Measurements from ENCODE around the gene GPR3.

GPR3 gene

GRCh38 chr1:27392096-27392777 lies at the start of gene GPR3:
Gene GPR3, plus strand, starts transcription at chr1:27392622. Its CDS starts 1,177 bp downstream, at chr1:27393799.
- DNase-seq (ENCODE audit: low read depth), result peak; percentile 83

DNA sequence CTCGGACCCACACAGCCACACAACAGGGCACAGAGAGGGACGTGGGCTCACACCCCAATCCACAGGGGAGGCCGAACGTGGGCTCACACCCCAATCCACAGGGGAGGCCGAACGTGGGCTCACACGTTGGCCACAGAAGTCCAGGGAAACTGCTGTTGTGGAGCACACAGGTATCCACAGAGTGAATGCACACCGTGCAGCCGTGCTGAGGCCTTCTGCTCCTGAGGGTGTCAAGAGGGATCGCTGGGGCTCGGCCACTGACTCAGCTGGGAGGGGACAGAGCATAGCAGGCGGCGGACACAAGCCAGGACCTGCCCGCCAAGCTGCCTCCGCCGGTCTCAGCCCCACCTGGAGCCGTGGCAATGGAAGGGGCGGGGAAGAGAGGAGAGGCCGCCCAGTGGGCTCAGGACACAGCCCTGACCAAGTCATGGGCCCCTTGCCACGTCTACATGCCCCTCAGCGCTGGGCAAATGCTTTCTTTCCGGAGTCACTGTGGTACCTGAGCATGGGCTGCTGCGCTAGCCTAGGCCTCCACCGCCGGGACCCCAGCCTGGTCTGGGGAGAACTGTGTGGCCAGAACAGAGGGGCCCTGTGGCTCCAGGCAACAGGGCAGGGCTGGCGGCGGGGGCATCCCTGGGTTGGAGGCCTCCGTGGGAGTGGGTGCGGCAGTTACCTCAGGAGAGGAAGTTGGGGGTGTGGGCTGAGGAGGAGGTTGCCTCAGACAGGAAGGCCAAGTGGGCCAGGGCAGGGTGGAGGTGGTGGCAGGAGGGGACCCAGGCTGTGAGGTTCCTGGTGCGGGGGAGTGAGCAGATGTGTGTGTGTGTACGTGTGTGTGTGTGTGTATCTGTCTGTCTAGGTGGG lies 49.4 kb upstream of the GPR3 start:
- no peak for DNase-seq (ENCODE audit: low read depth)

GRCh38 chr1:27343639-27344025 lies 48.8 kb upstream of the GPR3 start:
- no peak for DNase-seq (ENCODE audit: low read depth)

- DNase-seq (ENCODE audit: low read depth), result no peak
Observed at GRCh38 chr1:27345272-27345671, 47.1 kb upstream of the GPR3 start.

DNA sequence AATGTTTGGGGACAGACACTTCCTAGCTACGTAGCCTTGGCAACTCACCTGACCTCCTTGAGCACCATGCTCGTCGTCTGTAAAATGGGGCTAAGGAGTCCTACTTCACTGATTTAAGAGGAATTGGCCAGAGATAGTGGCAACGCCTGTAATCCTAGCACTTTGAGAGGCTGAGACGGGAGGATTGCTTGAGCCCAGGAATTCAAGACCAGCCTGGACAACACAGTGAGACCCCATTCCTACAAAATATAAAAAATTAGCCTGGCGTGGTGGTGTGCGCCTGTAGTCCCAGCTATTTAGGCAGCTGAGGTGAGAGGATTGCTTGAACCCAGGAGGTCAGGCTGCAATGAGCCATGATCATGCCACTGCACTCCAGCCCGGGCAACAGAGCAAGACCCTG lies 46.1 kb upstream of the GPR3 start:
- DNase-seq (ENCODE audit: low read depth), result no peak

GRCh38 chr1:27346991-27347624 lies 45.3 kb upstream of the GPR3 start:
- no peak for DNase-seq (ENCODE audit: low read depth)

DNA sequence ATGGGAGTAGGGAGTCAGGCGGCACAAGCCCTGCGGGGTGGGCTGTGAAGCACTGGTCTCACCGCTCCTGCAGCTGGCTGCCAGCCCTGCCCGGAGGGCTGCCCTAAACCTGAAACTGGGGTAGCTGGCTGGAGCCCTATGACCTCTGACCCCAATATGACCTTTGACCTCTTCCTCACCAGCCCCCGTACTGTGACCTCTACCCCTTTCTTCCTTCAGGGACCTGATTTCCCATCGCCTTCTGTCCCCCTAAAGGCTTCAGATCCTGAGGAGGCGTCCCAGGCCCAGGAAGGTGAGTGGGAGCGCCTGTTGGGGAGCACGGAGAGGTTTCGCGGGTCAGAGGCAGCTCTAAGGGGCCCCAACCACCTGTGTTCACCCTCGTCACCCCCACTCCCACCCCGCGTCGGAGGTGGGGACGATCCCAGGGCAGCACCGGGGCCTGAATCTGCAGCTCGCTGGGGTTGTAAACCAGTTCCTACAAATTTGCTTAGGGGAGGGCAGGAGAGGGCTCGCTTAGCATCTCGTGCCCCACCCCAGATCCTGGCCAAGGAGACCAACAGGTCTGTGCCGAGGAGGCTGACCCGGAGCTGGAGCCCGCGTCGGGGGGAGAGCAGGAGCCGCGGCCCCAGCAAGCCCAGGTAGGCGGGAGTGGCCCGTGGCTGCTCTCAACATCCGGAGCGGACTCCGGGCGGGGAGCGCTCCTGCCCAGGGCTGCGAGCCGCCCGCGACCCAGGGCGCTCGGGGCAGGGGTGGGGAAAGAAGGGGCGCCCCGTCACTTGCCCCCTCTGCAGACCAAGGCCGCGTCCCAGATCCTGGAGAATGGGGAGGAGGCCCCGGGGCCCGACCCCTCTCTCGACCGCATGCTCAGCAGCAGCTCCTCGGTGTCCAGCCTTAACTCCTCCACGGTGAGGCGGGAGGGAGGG lies 43.3 kb upstream of the GPR3 start:
- no peak for DNase-seq (ENCODE audit: low read depth)

DNA sequence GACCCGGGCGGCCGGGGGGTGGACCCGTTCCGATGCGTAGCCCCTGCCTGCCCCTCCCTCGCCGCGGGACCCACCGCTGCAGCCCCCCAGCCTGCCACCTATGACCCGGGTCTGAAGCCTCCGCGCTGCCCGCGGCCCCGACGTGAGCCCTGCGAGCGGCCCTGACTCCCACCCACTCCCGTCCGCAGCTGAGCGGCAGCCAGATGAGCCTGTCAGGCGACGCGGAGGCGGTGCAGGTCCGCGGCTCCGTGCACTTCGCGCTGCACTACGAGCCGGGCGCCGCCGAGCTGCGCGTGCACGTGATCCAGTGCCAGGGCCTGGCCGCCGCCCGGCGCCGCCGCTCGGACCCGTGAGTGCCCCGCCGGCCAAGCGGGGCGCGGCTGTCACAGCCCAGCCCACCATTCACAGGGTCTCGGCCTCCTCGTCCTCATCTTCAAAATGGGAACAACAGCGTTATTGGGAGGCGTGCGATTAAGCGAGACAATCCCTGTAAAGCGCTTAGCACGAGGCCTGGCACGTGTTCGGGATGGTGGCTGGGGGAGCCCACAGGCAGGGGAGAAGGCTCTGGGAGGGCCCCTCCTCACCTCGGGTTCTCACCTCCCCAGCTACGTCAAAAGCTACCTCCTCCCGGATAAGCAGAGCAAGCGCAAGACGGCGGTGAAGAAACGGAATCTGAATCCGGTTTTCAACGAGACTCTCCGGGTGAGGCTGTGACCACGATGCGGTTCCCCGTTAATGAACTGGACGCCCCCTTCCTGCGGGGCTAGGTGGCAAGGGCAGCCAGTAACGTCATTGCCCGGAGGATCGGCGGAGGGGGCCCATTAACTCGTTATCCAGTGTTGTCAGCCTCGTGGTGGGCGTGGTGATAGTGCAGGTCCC lies 42.4 kb upstream of the GPR3 start:
- peak; percentile 70 for DNase-seq (ENCODE audit: low read depth)

GRCh38 chr1:27350663-27351540 lies 41.5 kb upstream of the GPR3 start:
- DNase-seq (ENCODE audit: low read depth), result peak; percentile 21

DNA sequence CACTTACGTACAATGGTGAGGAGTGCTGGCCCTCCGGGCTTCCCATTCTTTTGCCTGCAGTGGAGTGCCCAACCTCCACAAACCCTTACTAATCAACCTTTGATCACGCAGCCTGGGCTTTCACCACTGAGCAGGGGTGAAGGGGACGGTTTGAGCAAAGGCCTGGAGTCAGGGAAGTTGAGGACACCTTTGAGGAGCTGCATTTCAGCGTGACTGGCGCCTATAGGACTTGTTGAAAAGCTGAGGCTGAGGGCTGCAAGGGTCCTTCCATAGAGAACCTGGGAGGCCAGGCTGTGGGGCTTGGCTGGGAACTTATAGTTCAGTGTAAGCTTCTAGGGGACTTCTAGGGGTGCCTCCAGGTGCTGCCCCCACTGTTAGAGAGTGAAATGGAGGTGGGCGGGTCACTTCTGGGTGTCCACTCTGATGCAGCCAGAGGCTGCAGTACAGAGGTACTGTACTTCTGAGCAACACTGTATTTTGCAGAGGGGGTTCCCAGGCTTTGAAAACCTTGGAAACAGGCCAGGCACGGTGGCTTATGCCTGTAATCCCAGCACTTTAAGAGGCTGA lies 40.8 kb upstream of the GPR3 start:
- DNase-seq (ENCODE audit: low read depth), result no peak

GRCh38 chr1:27353166-27353565 lies 39.3 kb upstream of the GPR3 start:
- DNase-seq (ENCODE audit: low read depth), result no peak

GRCh38 chr1:27353629-27354028 lies 38.8 kb upstream of the GPR3 start:
- DNase-seq (ENCODE audit: low read depth), result no peak

DNA sequence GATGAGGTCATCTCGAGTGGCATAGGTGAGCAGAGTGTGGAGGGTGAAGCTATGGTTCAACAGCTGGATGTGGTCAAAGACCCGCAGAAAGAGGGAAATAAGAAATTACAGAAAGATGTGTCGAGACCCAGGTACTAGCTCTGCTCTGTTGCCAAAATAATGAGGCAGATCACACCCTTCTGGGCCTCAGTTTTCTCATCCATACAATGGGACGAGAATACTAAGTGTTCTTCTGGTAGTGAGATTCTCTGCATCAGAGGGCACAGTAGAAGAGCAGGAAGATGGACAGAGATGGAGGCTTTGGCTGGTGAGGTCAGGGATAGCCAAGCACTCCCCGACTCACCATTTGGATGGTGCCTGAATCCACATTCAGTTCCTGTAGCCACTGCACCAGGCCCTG lies 36.7 kb upstream of the GPR3 start:
- DNase-seq (ENCODE audit: low read depth), result no peak

DNA sequence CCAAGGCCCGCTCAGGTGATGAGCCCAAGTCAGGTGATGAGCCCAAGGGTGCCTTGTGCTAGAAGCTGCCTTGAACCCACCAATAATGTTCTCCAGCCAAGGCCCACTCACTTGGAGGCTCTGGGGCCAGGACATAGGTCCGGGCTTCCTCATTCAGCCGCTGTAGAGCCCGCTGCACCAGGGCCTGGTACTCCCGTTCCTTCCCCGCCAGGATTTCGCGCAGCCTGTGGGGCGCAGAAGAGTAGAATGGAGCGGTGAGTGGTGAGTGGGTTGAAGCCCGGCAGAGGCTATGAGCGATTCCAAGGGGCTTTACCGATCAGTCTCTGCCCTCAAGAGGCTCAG lies 36.2 kb upstream of the GPR3 start:
- no peak for DNase-seq (ENCODE audit: low read depth)

- peak; percentile 27 for DNase-seq (ENCODE audit: low read depth)
Observed at GRCh38 chr1:27356619-27357280, 35.7 kb upstream of the GPR3 start.

DNA sequence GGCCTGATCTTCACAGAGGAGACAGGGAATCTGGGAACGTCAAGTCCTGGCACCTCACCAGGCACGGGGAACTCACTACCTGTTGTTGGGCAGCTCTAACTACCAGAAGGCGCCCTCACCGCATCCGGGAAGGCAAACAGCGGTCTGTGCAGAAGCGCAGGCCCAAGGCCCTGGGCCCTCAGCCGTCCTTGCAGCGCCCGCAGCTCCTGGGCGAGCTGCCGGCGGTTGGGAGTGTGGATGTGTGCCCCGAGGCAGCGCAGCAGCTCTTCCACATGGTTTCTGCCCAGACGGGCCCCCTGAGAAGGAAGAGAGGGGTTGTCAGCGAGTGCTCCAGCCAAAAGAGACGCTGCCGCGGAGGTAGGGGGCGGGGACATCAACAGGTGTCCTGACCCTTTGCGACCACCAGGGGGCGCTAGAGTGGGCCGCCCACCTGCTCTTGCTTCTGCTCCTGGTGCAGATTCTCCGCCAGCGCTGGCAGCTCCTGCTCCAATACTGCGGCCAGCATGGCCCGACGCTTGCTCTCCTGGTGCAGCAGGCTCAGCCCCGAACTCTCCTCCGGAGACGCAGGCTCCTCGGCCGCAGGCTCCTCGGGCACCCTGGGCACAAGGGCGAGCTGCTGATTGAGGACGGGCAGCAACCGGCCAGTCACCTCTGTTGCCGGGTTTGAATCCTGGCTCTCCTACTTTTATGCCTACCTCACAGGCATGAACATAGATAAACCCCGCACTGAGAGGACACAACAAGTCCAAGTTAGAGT lies 35.0 kb upstream of the GPR3 start:
- DNase-seq (ENCODE audit: low read depth), result peak; percentile 34

GRCh38 chr1:27358038-27358927 lies 34.1 kb upstream of the GPR3 start:
- no peak for DNase-seq (ENCODE audit: low read depth)

Data from amniotic epithelial cell (primary cell).